Endodermal cell (in vitro differentiated cells): ENCODE data around the gene ADAR. TPM values are rescaled to one million over a fixed set of nuclear protein-coding genes. Genes with fewer than 3 reads are reported as not detected.

ENCODE experiments used
- DNase-seq: peaks from one replicate; pipeline ENCODE4 v3.0.0-alpha.2; 2017
- H3K27ac ChIP-seq: 2 replicates; pipeline ENCODE4 v1.5.1; 2013; ENCODE audit warnings: mild to moderate bottlenecking, low read depth, low read length, moderate library complexity
- H3K27me3 ChIP-seq: 2 replicates; pipeline ENCODE4 v1.6.1; 2013; ENCODE audit warnings: mild to moderate bottlenecking, low read length, moderate library complexity; ENCODE audit not compliant: insufficient read depth, control insufficient read depth, poor library complexity, severe bottlenecking
- H3K36me3 ChIP-seq: 2 replicates; pipeline ENCODE4 v1.7.0; 2013; ENCODE audit warnings: mild to moderate bottlenecking, low read length, moderate library complexity; ENCODE audit not compliant: control insufficient read depth, insufficient read depth
- H3K4me1 ChIP-seq: one replicate; pipeline ENCODE4 v1.7.0; 2013; ENCODE audit warnings: low read length; ENCODE audit not compliant: control insufficient read depth, insufficient read depth
- H3K4me3 ChIP-seq: 2 replicates; pipeline ENCODE4 v1.5.1; 2013; ENCODE audit warnings: mild to moderate bottlenecking, low read length, moderate library complexity
- H3K9ac ChIP-seq: 2 replicates; pipeline ENCODE4 v1.6.1; 2013; ENCODE audit warnings: mild to moderate bottlenecking, low read length, moderate library complexity; ENCODE audit not compliant: poor library complexity, severe bottlenecking; ENCODE audit errors: extremely low read depth
- H3K9me3 ChIP-seq: 2 replicates; pipeline ENCODE4 v1.6.1; 2013; ENCODE audit warnings: mild to moderate bottlenecking, low read length, moderate library complexity; ENCODE audit not compliant: control insufficient read depth
- H3K27ac Mint-ChIP-seq: 2 replicates; pipeline ENCODE4 v1.8.0; 2020; ENCODE audit warnings: mixed read lengths
- H3K27me3 Mint-ChIP-seq: 2 replicates; pipeline ENCODE4 v1.8.0; 2021; ENCODE audit warnings: mild to moderate bottlenecking, mixed read lengths; ENCODE audit not compliant: insufficient read depth
- H3K36me3 Mint-ChIP-seq: 2 replicates; pipeline ENCODE4 v1.8.0; 2020; ENCODE audit warnings: low read depth, mixed read lengths
- H3K4me1 Mint-ChIP-seq: 2 replicates; pipeline ENCODE4 v1.8.0; 2020; ENCODE audit warnings: mixed read lengths
- H3K4me3 Mint-ChIP-seq: 2 replicates; pipeline ENCODE4 v1.8.0; 2020; ENCODE audit warnings: mild to moderate bottlenecking, moderate library complexity, mixed read lengths
- H3K9me3 Mint-ChIP-seq: 2 replicates; pipeline ENCODE4 v1.8.0; 2020; ENCODE audit warnings: mild to moderate bottlenecking, mixed read lengths
- CTCF ChIP-seq: fragments of 200-600 bp; sonication (generic); conservative IDR thresholded peaks from 2 replicates; pipeline ENCODE4 v1.5.0; 2021; ENCODE audit warnings: antibody characterized with exemption, mild to moderate bottlenecking
- WGBS, 2 experiments: methylation state at CpG; one replicate each; pipeline versions ENCODE4 v1.1.5 to v1.1.7; 2013; ENCODE audit warnings: missing lambda C conversion rate in 2 of 2, mixed read lengths in 1 of 2; ENCODE audit not compliant: insufficient coverage in 1 of 2, insufficient read length in 1 of 2; 5-methylcytosine and 5-hydroxymethylcytosine counted together
- total RNA-seq, 2 donors: library from RNA; stranded (reverse); fragmentation: NEBNext Ultra II Directional in 1 of 2; extraction: Animal tissue kit (Norgen Biotek cat#: 25700) in 1 of 2; gene quantifications; 2 replicates in 1 of 2; 3 replicates in 1 of 2; pipeline ENCODE4 v1.2.1, GENCODE V29; 2021

The ADAR gene
- total RNA-seq, 2 donors from 2014 or later = 148 to 166 TPM

- Histone ChIP-seq H3K9ac (no peak overlapping the region), H3K27me3 (no peaks in the 10 kb centered on the region), H3K4me1 (peaks cover 10% of the 10 kb centered on the region), H3K4me3 (no peak overlapping the region), H3K27ac (no peak overlapping the region), H3K36me3 (peaks cover 76% of the 10 kb centered on the region), H3K9me3 (no peaks in the 10 kb centered on the region)
- no peak for DNase-seq
- H3K36me3 Mint-ChIP-seq = peaks cover 75% of the 10 kb centered on the region
- 100% methylated on average over 1 of the region's 1 CpG; no CpG with 5 or more reads in 1 of the 2 experiments for WGBS, 2 experiments
- H3K27me3 Mint-ChIP-seq = no peaks in the 10 kb centered on the region
- TF ChIP-seq CTCF = no peak
- H3K9me3 Mint-ChIP-seq = no peaks in the 10 kb centered on the region
- H3K27ac Mint-ChIP-seq = no peak overlapping the region
- H3K4me1 Mint-ChIP-seq = peaks cover 18% of the 10 kb centered on the region
- H3K4me3 Mint-ChIP-seq = no peak overlapping the region
These were observed 12.4 kb downstream of the ADAR start for GRCh38 chr1:154595621-154596020.

- peaks cover 10% of the 10 kb centered on the region for H3K4me1 ChIP-seq
- H3K4me3 Mint-ChIP-seq = no peak overlapping the region
- TF ChIP-seq CTCF = no peak
- no peak overlapping the region for H3K9ac ChIP-seq
- no peak overlapping the region for H3K27ac ChIP-seq
- H3K9me3 ChIP-seq = no peaks in the 10 kb centered on the region
- no peaks in the 10 kb centered on the region for H3K27me3 ChIP-seq
- H3K4me3 ChIP-seq = no peak overlapping the region
- H3K4me1 Mint-ChIP-seq = peaks cover 16% of the 10 kb centered on the region
- peaks cover 82% of the 10 kb centered on the region for H3K36me3 ChIP-seq
- no peak for DNase-seq
- no peaks in the 10 kb centered on the region for H3K9me3 Mint-ChIP-seq
- no peaks in the 10 kb centered on the region for H3K27me3 Mint-ChIP-seq
- peaks cover 75% of the 10 kb centered on the region for H3K36me3 Mint-ChIP-seq
- no peak overlapping the region for H3K27ac Mint-ChIP-seq
- 91 to 96% methylated on average over 4 to 7 of the region's 7 CpGs for WGBS, 2 experiments
These were observed 13.2 kb downstream of the ADAR start for GRCh38 chr1:154594811-154595210.

- H3K4me1 Mint-ChIP-seq = peaks cover 4% of the 10 kb centered on the region
- DNase-seq = no peak
- Histone ChIP-seq H3K9me3 (no peaks in the 10 kb centered on the region), H3K4me1 (peaks cover 4% of the 10 kb centered on the region), H3K36me3 (peaks cover 96% of the 10 kb centered on the region), H3K4me3 (no peak overlapping the region), H3K27me3 (no peaks in the 10 kb centered on the region), H3K9ac (no peak overlapping the region), H3K27ac (no peak overlapping the region)
- H3K27ac Mint-ChIP-seq = no peak overlapping the region
- no peak overlapping the region for H3K4me3 Mint-ChIP-seq
- H3K36me3 Mint-ChIP-seq = peaks cover 86% of the 10 kb centered on the region
- H3K27me3 Mint-ChIP-seq = no peaks in the 10 kb centered on the region
- no peak for TF ChIP-seq CTCF
- H3K9me3 Mint-ChIP-seq = no peaks in the 10 kb centered on the region
These were observed 14.6 kb downstream of the ADAR start for GRCh38 chr1:154593390-154593789.
